A549 (cell line): ENCODE data around the gene C15orf39. TPM values are rescaled to one million over a fixed set of nuclear protein-coding genes. Genes with fewer than 3 reads are reported as not detected.

Experiments used
- ATAC-seq, 2 experiments: fragments of 200-7000 bp in 1 of 2; fragments of >200 bp in 1 of 2; cut with Nextera tagmentation in 1 of 2; cut with Tn5 transposase in 1 of 2; 3 replicates each; pipeline versions ENCODE4 v1.8.0 to v1.9.1; 2018 to 2020; ENCODE audit warnings: mild to moderate bottlenecking in 1 of 2, moderate library complexity in 1 of 2
- CTCF ChIA-PET: fragments of 300-600 bp; sonication (Branson Sonifier 250); formaldehyde crosslinking; extraction: SDS; loops from one replicate; lab custom pipeline; 2021; ENCODE audit warnings: antibody characterized with exemption, inconsistent platforms; lab: Yijun Ruan, JAX
- POLR2A ChIA-PET: fragments of 350-600 bp; formaldehyde crosslinking; extraction: SDS; loops from one replicate; lab custom pipeline; 2021; ENCODE audit warnings: antibody characterized with exemption, inconsistent platforms; lab: Yijun Ruan, JAX
- DNase-seq, 2 experiments: peaks; one replicate each; pipeline versions ENCODE4 v3.0.0 to v3.0.0-alpha.2; 2011 to 2016; ENCODE audit warnings: low read depth in 1 of 2, low spot score in 1 of 2
- FAIRE-seq: peaks from 2 replicates; lab custom pipeline; 2011; peaks lifted over from hg19 to GRCh38; lab: Jason Lieb, UNC
- H3K27ac ChIP-seq, 2 experiments: fragments of >200 bp; sonication (Bioruptor Twin); formaldehyde crosslinking; 3 replicates each; pipeline ENCODE4 v1.5.1; 2016 to 2017
- H3K4me1 ChIP-seq: fragments of >200 bp; sonication (Bioruptor Twin); formaldehyde crosslinking; 3 replicates; pipeline ENCODE4 v1.6.1; 2016
- H3K4me2 ChIP-seq: fragments of >200 bp; sonication (Bioruptor Twin); formaldehyde crosslinking; 3 replicates; pipeline ENCODE4 v1.6.1; 2016
- H3K4me3 ChIP-seq: fragments of >200 bp; sonication (Bioruptor Twin); formaldehyde crosslinking; 3 replicates; pipeline ENCODE4 v1.5.1; 2016
- H3K9me3 ChIP-seq: fragments of >200 bp; sonication (Bioruptor Twin); formaldehyde crosslinking; 3 replicates; pipeline ENCODE4 v1.6.1; 2016
- BHLHE40 ChIP-seq: IDR thresholded peaks from 2 replicates; pipeline ENCODE4 v1.6.1; 2012; ENCODE audit warnings: low read depth, low read length, inconsistent platforms
- CBX2 ChIP-seq: fragments of 200-600 bp; sonication (generic); IDR thresholded peaks from 2 replicates; pipeline ENCODE4 v1.6.1; 2016; ENCODE audit warnings: low read depth, mild to moderate bottlenecking, borderline replicate concordance
- CBX8 ChIP-seq: fragments of 200-600 bp; sonication (generic); IDR thresholded peaks from 2 replicates; pipeline ENCODE4 v1.6.1; 2016
- CEBPB ChIP-seq, 2 experiments: fragments of >200 bp in 1 of 2; sonication (Bioruptor Twin) in 1 of 2; formaldehyde crosslinking in 1 of 2; IDR thresholded peaks; 2 replicates each; pipeline ENCODE4 v1.6.1; 2012 to 2016
- EHMT2 ChIP-seq: fragments of 200-600 bp; sonication (generic); IDR thresholded peaks from 2 replicates; pipeline ENCODE4 v1.6.1; 2016; ENCODE audit warnings: antibody characterized with exemption, low read depth, mild to moderate bottlenecking, moderate library complexity
- ELK1 ChIP-seq: fragments of 150-350 bp; IDR thresholded peaks from 2 replicates; pipeline ENCODE4 v1.6.1; 2014; ENCODE audit warnings: low read depth, mild to moderate bottlenecking, low read length
- EP300 ChIP-seq, 2 experiments: fragments of >200 bp; sonication (Bioruptor Twin); formaldehyde crosslinking; IDR thresholded peaks; 2 replicates in 1 of 2; 3 replicates in 1 of 2; pipeline ENCODE4 v1.6.1; 2016 to 2017
- FOSB ChIP-seq: fragments of 250-450 bp; sonication (Bioruptor Pico); IDR thresholded peaks from 2 replicates; pipeline ENCODE4 v1.5.0; 2020; ENCODE audit warnings: mild to moderate bottlenecking, moderate library complexity
- GATA3 ChIP-seq: IDR thresholded peaks from 2 replicates; pipeline ENCODE4 v1.6.1; 2012; ENCODE audit warnings: borderline replicate concordance
- HDAC2 ChIP-seq: fragments of 200-600 bp; sonication (generic); IDR thresholded peaks from 2 replicates; pipeline ENCODE4 v1.6.1; 2016
- HES2 ChIP-seq: fragments of >200 bp; sonication (Bioruptor Twin); formaldehyde crosslinking; IDR thresholded peaks from 2 replicates; pipeline ENCODE4 v1.6.1; 2016
- HEYL ChIP-seq: fragments of 250-450 bp; sonication (Bioruptor Pico); IDR thresholded peaks from 2 replicates; pipeline ENCODE4 v1.8.0; 2021; ENCODE audit warnings: mild to moderate bottlenecking, moderate library complexity
- HOXA7 ChIP-seq: fragments of 250-450 bp; sonication (Bioruptor Pico); IDR thresholded peaks from 2 replicates; pipeline ENCODE4 v1.5.0; 2020; ENCODE audit warnings: mild to moderate bottlenecking, moderate library complexity
- JUN ChIP-seq, 2 experiments: fragments of >200 bp; sonication (Bioruptor Twin); formaldehyde crosslinking; IDR thresholded peaks; 2 replicates in 1 of 2; 3 replicates in 1 of 2; pipeline ENCODE4 v1.6.1; 2016 to 2017
- JUNB ChIP-seq: fragments of >200 bp; sonication (Bioruptor Twin); formaldehyde crosslinking; IDR thresholded peaks from 2 replicates; pipeline ENCODE4 v1.6.1; 2016
- KDM1A ChIP-seq: fragments of 200-600 bp; sonication (generic); IDR thresholded peaks from 2 replicates; pipeline ENCODE4 v1.6.1; 2016; ENCODE audit warnings: low read depth, mild to moderate bottlenecking
- KDM5A ChIP-seq: fragments of 200-600 bp; sonication (generic); IDR thresholded peaks from 2 replicates; pipeline ENCODE4 v1.6.1; 2016; ENCODE audit warnings: antibody characterized with exemption, mild to moderate bottlenecking
- MAZ ChIP-seq: fragments of 150-350 bp; IDR thresholded peaks from 2 replicates; pipeline ENCODE4 v1.6.1; 2014; ENCODE audit warnings: antibody characterized with exemption, low read depth, low read length, borderline replicate concordance
- MYC ChIP-seq: IDR thresholded peaks from 2 replicates; pipeline ENCODE4 v1.6.1; 2012; ENCODE audit warnings: mild to moderate bottlenecking, inconsistent platforms, low read length, improper control_type of control experiment, borderline replicate concordance
- NPAS2 ChIP-seq: fragments of 250-450 bp; sonication (Bioruptor Pico); IDR thresholded peaks from 2 replicates; pipeline ENCODE4 v1.8.0; 2022; ENCODE audit warnings: mild to moderate bottlenecking, moderate library complexity, borderline replicate concordance
- POLR2A ChIP-seq: IDR thresholded peaks from 2 replicates; pipeline ENCODE4 v1.6.1; 2012; ENCODE audit warnings: mild to moderate bottlenecking, low read length
- POLR2AphosphoS2 ChIP-seq: conservative IDR thresholded peaks from 2 replicates; pipeline ENCODE4 v1.6.1; 2012; ENCODE audit warnings: low read length, improper control_type of control experiment, inconsistent platforms
- RAD21 ChIP-seq, 2 experiments: fragments of >200 bp in 1 of 2; sonication (Bioruptor Twin) in 1 of 2; formaldehyde crosslinking in 1 of 2; IDR thresholded peaks in 1 of 2; conservative IDR thresholded peaks in 1 of 2; 2 replicates in 1 of 2; 3 replicates in 1 of 2; pipeline ENCODE4 v1.6.1; 2012 to 2018; ENCODE audit warnings: inconsistent platforms in 1 of 2
- RARB ChIP-seq: fragments of 250-450 bp; sonication (Bioruptor Pico); IDR thresholded peaks from 2 replicates; pipeline ENCODE4 v1.8.0; 2021; ENCODE audit warnings: mild to moderate bottlenecking, moderate library complexity
- RCOR1 ChIP-seq: fragments of 150-350 bp; IDR thresholded peaks from 2 replicates; pipeline ENCODE4 v1.6.1; 2014; ENCODE audit warnings: antibody characterized with exemption, low read length, low read depth
- REST ChIP-seq: fragments of 200-600 bp; sonication (generic); IDR thresholded peaks from 2 replicates; pipeline ENCODE4 v1.6.1; 2016; ENCODE audit warnings: antibody characterized with exemption, mild to moderate bottlenecking, moderate library complexity
- RFX5 ChIP-seq: fragments of 450-650 bp; IDR thresholded peaks from 2 replicates; pipeline ENCODE4 v1.7.1; 2014; ENCODE audit warnings: antibody characterized with exemption, mild to moderate bottlenecking, moderate library complexity
- SMC3 ChIP-seq: fragments of >200 bp; sonication (Bioruptor Twin); formaldehyde crosslinking; IDR thresholded peaks from 3 replicates; pipeline ENCODE4 v1.6.1; 2018; ENCODE audit warnings: inconsistent platforms
- TP53 ChIP-seq: fragments of 250-450 bp; sonication (Bioruptor Pico); IDR thresholded peaks from 2 replicates; pipeline ENCODE4 v1.5.0; 2021; ENCODE audit warnings: mild to moderate bottlenecking, moderate library complexity
- ZC3H11A ChIP-seq: fragments of 450-650 bp; IDR thresholded peaks from 2 replicates; pipeline ENCODE4 v1.6.1; 2014; ENCODE audit warnings: antibody characterized with exemption, mild to moderate bottlenecking
- ZFP36 ChIP-seq: fragments of 450-650 bp; IDR thresholded peaks from 2 replicates; pipeline ENCODE4 v1.6.1; 2014; ENCODE audit warnings: borderline replicate concordance; ENCODE audit not compliant: partially characterized antibody
- ZNF302 ChIP-seq: fragments of 250-450 bp; sonication (Bioruptor Pico); IDR thresholded peaks from 2 replicates; pipeline ENCODE4 v1.9.0; 2021; ENCODE audit warnings: inconsistent platforms, mild to moderate bottlenecking, moderate library complexity
- WGBS: methylation state at CpG from one replicate; pipeline ENCODE4 v1.1.6; 2017; ENCODE audit errors: missing lambda C conversion rate; 5-methylcytosine and 5-hydroxymethylcytosine counted together
- polyA plus RNA-seq, 4 experiments: library from polyadenylated mRNA; depleted of rRNA in 3 of 4; stranded (reverse); fragments of >200 nt; fragmentation: RNase III in 1 of 4; extraction: RNeasy Plus Mini Kit Qiagen cat#74134 plus additional on column Dnase treatment in 1 of 4; gene quantifications; 2 replicates in 3 of 4; 3 replicates in 1 of 4; pipeline ENCODE4 v1.2.3, GENCODE V29; 2011 to 2017
- TF ChIP-seq, protein P1 (sequence below): IDR thresholded peaks from 2 replicates; pipeline ENCODE4 v1.6.1; 2012
- TF ChIP-seq, protein P2 (sequence below): IDR thresholded peaks from 2 replicates; pipeline ENCODE4 v1.6.1; 2012; ENCODE audit warnings: low read depth, borderline replicate concordance
- TF ChIP-seq, protein P3 (sequence below): fragments of >200 bp; sonication (Bioruptor Twin); formaldehyde crosslinking; IDR thresholded peaks from 3 replicates; pipeline ENCODE4 v1.5.1; 2016

The C15orf39 gene
- polyA plus RNA-seq, 2 of the 4 experiments (the other 2 are of a cell fraction) = 5.7 to 16.7 TPM

- CTCF ChIA-PET = interaction anchor here (0.5 to 15.6 kb wide), 51 partner anchors 8 to 683 kb away, joined by 3 to 324 read pairs (median 4); partner anchors contain the start of gene PPCDC
- H3K4me2 ChIP-seq = peak overlapping the region; percentile 84
- FAIRE-seq (no peak), ATAC-seq (peak; percentile 57 to 79), DNase-seq (peak; percentile 93 to 99)
- POLR2A ChIA-PET = interaction anchor here (1.2 to 1.6 kb wide), 5 partner anchors 161 to 298 kb away, joined by 4 to 7 read pairs (median 5); partner anchors contain the start of genes FAM219B, PPCDC and RPP25
- no peak for TF ChIP-seq CEBPB (IDR thresholded peaks at IDR 0.05)
- no peak for TF ChIP-seq EHMT2
- TF ChIP-seq RARB (CRISPR knock-in tag) = no peak
- TF ChIP-seq, protein P1, sequence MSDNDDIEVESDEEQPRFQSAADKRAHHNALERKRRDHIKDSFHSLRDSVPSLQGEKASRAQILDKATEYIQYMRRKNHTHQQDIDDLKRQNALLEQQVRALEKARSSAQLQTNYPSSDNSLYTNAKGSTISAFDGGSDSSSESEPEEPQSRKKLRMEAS = peak; percentile 99
- TF ChIP-seq KDM5A = no peak
- no peak for TF ChIP-seq HDAC2
- TF ChIP-seq HEYL (CRISPR knock-in tag) = no peak
- TF ChIP-seq ZNF302 = no peak
- no peak for TF ChIP-seq HES2
- TF ChIP-seq JUN (IDR thresholded peaks at IDR 0.05) = peak in 1 of 2 experiments; percentile 15; a peak in 1 of 5 replicates
- peak; percentile 97 for TF ChIP-seq MAZ
- TF ChIP-seq JUNB = no peak
- TF ChIP-seq CBX2 = no peak
- TF ChIP-seq EP300 (IDR thresholded peaks at IDR 0.05) = no peak
- peak; percentile 99 for TF ChIP-seq RAD21 (conservative IDR thresholded peaks at IDR 0.05 in 1 of 2, IDR thresholded peaks at IDR 0.05 in 1 of 2)
- no peak for TF ChIP-seq ELK1
- TF ChIP-seq SMC3 = peak; percentile 99
- no peak for TF ChIP-seq POLR2AphosphoS2
- TF ChIP-seq CBX8 = no peak
- no peak for TF ChIP-seq ZFP36
- no peak for TF ChIP-seq BHLHE40
- no peak for TF ChIP-seq POLR2A
- TF ChIP-seq, protein P2, sequence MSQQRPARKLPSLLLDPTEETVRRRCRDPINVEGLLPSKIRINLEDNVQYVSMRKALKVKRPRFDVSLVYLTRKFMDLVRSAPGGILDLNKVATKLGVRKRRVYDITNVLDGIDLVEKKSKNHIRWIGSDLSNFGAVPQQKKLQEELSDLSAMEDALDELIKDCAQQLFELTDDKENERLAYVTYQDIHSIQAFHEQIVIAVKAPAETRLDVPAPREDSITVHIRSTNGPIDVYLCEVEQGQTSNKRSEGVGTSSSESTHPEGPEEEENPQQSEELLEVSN = no peak
- TF ChIP-seq HOXA7 (CRISPR knock-in tag) = no peak
- TF ChIP-seq NPAS2 (CRISPR knock-in tag) = no peak
- no peak for TF ChIP-seq TP53 (CRISPR knock-in tag)
- no peak for TF ChIP-seq FOSB (CRISPR knock-in tag)
- TF ChIP-seq MYC = peak; percentile 99
- TF ChIP-seq, protein P3, sequence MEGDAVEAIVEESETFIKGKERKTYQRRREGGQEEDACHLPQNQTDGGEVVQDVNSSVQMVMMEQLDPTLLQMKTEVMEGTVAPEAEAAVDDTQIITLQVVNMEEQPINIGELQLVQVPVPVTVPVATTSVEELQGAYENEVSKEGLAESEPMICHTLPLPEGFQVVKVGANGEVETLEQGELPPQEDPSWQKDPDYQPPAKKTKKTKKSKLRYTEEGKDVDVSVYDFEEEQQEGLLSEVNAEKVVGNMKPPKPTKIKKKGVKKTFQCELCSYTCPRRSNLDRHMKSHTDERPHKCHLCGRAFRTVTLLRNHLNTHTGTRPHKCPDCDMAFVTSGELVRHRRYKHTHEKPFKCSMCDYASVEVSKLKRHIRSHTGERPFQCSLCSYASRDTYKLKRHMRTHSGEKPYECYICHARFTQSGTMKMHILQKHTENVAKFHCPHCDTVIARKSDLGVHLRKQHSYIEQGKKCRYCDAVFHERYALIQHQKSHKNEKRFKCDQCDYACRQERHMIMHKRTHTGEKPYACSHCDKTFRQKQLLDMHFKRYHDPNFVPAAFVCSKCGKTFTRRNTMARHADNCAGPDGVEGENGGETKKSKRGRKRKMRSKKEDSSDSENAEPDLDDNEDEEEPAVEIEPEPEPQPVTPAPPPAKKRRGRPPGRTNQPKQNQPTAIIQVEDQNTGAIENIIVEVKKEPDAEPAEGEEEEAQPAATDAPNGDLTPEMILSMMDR = peak; percentile 96
- TF ChIP-seq GATA3 = no peak
- TF ChIP-seq RFX5 = no peak
- TF ChIP-seq RCOR1 = no peak
- TF ChIP-seq ZC3H11A = no peak
- TF ChIP-seq KDM1A = no peak
- TF ChIP-seq REST = no peak
- TF ChIP-seq, all 56 proteins: peak for 7
- Histone ChIP-seq H3K4me1 (peaks cover 37% of the 10 kb centered on the region), H3K27ac (peak overlapping the region; percentile 92 to 93), H3K4me3 (peak overlapping the region; percentile 84; the same call in 2 of the 3 replicates), H3K9me3 (no peaks in the 10 kb centered on the region)
- WGBS = 17% methylated on average over 10 of the region's 10 CpGs
Measured at GRCh38 chr15:75204340-75205063, 2.8 kb downstream of the C15orf39 start.
